IMR-90 (cell line): ENCODE results near the gene NCOA3. TPM values are rescaled to one million over a fixed set of nuclear protein-coding genes. Genes with fewer than 3 reads are reported as not detected.

Source experiments
- ATAC-seq: fragments of 200-7000 bp; cut with Tn5 transposase; 2 replicates; pipeline ENCODE4 v1.9.1; 2020; ENCODE audit warnings: low read depth, mild to moderate bottlenecking, moderate library complexity
- BruUV-seq: library from RNA; stranded (reverse); fragments of 400-500 nt; replicated peaks from 2 replicates; lab custom pipeline; 2021; lab: Mats Ljungman, UMichigan
- CTCF ChIA-PET: fragments of 300-600 bp; formaldehyde crosslinking; extraction: SDS; loops from one replicate; lab custom pipeline; 2021; ENCODE audit warnings: antibody characterized with exemption; lab: Yijun Ruan, JAX
- POLR2A ChIA-PET: fragments of 300-600 bp; sonication (Branson Sonifier 250); formaldehyde crosslinking; loops from one replicate; lab custom pipeline; 2022; ENCODE audit warnings: antibody characterized with exemption; ENCODE audit not compliant: unreplicated experiment; lab: Charles Lee
- DNase-seq: peaks from one replicate; pipeline ENCODE4 v3.0.0; 2013
- H2AFZ ChIP-seq: replicated peaks from 2 replicates; pipeline ENCODE3; 2013; ENCODE audit warnings: low read length, mild to moderate bottlenecking; ENCODE audit not compliant: poor library complexity
- H2AK5ac ChIP-seq: 2 replicates; pipeline ENCODE4 v1.6.1; 2013; ENCODE audit warnings: low read depth, low read length, inconsistent platforms
- H2AK9ac ChIP-seq: replicated peaks from 2 replicates; pipeline ENCODE3; 2013; ENCODE audit warnings: mild to moderate bottlenecking, low read depth, low read length, moderate library complexity; ENCODE audit not compliant: poor library complexity
- H2BK120ac ChIP-seq: 2 replicates; pipeline ENCODE4 v1.6.1; 2013; ENCODE audit warnings: low read depth, low read length, inconsistent platforms
- H2BK15ac ChIP-seq: 3 replicates; pipeline ENCODE4 v1.6.1; 2013; ENCODE audit warnings: low read depth, low read length, inconsistent platforms
- H2BK20ac ChIP-seq: 2 replicates; pipeline ENCODE4 v1.6.1; 2013; ENCODE audit warnings: low read depth, mild to moderate bottlenecking, inconsistent platforms, low read length, moderate library complexity
- H2BK5ac ChIP-seq: 2 replicates; pipeline ENCODE4 v1.6.1; 2013; ENCODE audit warnings: mild to moderate bottlenecking, low read depth, low read length, inconsistent platforms; ENCODE audit not compliant: poor library complexity, severe bottlenecking
- H3K14ac ChIP-seq: replicated peaks from 2 replicates; pipeline ENCODE4 v1.6.1; 2013; ENCODE audit warnings: low read depth, low read length, inconsistent platforms
- H3K18ac ChIP-seq: 2 replicates; pipeline ENCODE4 v1.6.1; 2013; ENCODE audit warnings: low read depth, low read length, control low read depth
- H3K23ac ChIP-seq: 2 replicates; pipeline ENCODE4 v1.6.1; 2013; ENCODE audit warnings: low read depth, low read length, inconsistent platforms
- H3K27ac ChIP-seq: 2 replicates; pipeline ENCODE4 v1.5.1; 2013; ENCODE audit warnings: mild to moderate bottlenecking, control low read depth, low read length; ENCODE audit not compliant: insufficient read depth
- H3K27me3 ChIP-seq: 2 replicates; pipeline ENCODE4 v1.6.1; 2013; ENCODE audit warnings: low read length; ENCODE audit not compliant: control insufficient read depth, insufficient read depth
- H3K36me3 ChIP-seq: 2 replicates; pipeline ENCODE4 v1.6.1; 2013; ENCODE audit warnings: low read length, mixed read lengths; ENCODE audit not compliant: control insufficient read depth, insufficient read depth
- H3K4ac ChIP-seq: 2 replicates; pipeline ENCODE4 v1.6.1; 2013; ENCODE audit warnings: low read depth, low read length, inconsistent platforms
- H3K4me1 ChIP-seq: 2 replicates; pipeline ENCODE4 v1.6.1; 2013; ENCODE audit warnings: low read length, mixed read lengths; ENCODE audit not compliant: control insufficient read depth, insufficient read depth
- H3K4me2 ChIP-seq: 2 replicates; pipeline ENCODE4 v1.6.1; 2013; ENCODE audit warnings: low read depth, mild to moderate bottlenecking, control low read depth, low read length, moderate library complexity
- H3K4me3 ChIP-seq: 2 replicates; pipeline ENCODE4 v1.5.1; 2013; ENCODE audit warnings: low read depth, mild to moderate bottlenecking, control low read depth, low read length, moderate library complexity; ENCODE audit not compliant: insufficient read depth
- H3K56ac ChIP-seq: 2 replicates; pipeline ENCODE4 v1.6.1; 2013; ENCODE audit warnings: low read length, inconsistent platforms; ENCODE audit not compliant: insufficient read depth; ENCODE audit errors: extremely low read depth
- H3K79me1 ChIP-seq, 2 experiments: 2 replicates each; pipeline ENCODE4 v1.6.1; 2013; ENCODE audit warnings: low read length in 2 of 2, inconsistent platforms in 1 of 2, low read depth in 1 of 2
- H3K9ac ChIP-seq: 2 replicates; pipeline ENCODE4 v1.6.1; 2013; ENCODE audit warnings: low read depth, low read length, control low read depth
- H3K9me1 ChIP-seq: 2 replicates; pipeline ENCODE4 v1.6.1; 2013; ENCODE audit warnings: low read length, inconsistent platforms; ENCODE audit not compliant: insufficient read depth
- H3K9me3 ChIP-seq: 2 replicates; pipeline ENCODE4 v1.6.1; 2013; ENCODE audit warnings: low read length; ENCODE audit not compliant: control insufficient read depth, insufficient read depth
- H4K20me1 ChIP-seq: 2 replicates; pipeline ENCODE4 v1.6.1; 2013; ENCODE audit warnings: low read length, inconsistent platforms; ENCODE audit not compliant: insufficient read depth
- H4K5ac ChIP-seq: 2 replicates; pipeline ENCODE4 v1.6.1; 2013; ENCODE audit warnings: mild to moderate bottlenecking, low read depth, low read length, control low read depth
- H4K8ac ChIP-seq, 2 experiments: 2 replicates each; pipeline ENCODE4 v1.6.1; 2013; ENCODE audit warnings: low read depth in 2 of 2, low read length in 2 of 2, control low read depth in 1 of 2, inconsistent platforms in 1 of 2
- H4K91ac ChIP-seq: 2 replicates; pipeline ENCODE4 v1.6.1; 2013; ENCODE audit warnings: low read depth, low read length, inconsistent platforms; ENCODE audit not compliant: insufficient read depth
- BHLHE40 ChIP-seq: fragments of 150-350 bp; IDR thresholded peaks from 2 replicates; pipeline ENCODE4 v1.6.1; 2016; ENCODE audit warnings: mild to moderate bottlenecking, low read depth, low read length
- CEBPB ChIP-seq: IDR thresholded peaks from 2 replicates; pipeline ENCODE4 v1.6.1; 2012; ENCODE audit warnings: low read depth, low read length, improper control_type of control experiment
- CHD1 ChIP-seq: IDR thresholded peaks from 2 replicates; pipeline ENCODE4 v1.6.1; 2012; ENCODE audit warnings: low read depth, low read length, improper control_type of control experiment
- ELK1 ChIP-seq: fragments of 150-350 bp; IDR thresholded peaks from 2 replicates; pipeline ENCODE4 v1.6.1; 2016; ENCODE audit warnings: low read depth, mild to moderate bottlenecking, low read length, moderate library complexity, borderline replicate concordance
- NFE2L2 ChIP-seq: fragments of 150-350 bp; IDR thresholded peaks from 2 replicates; pipeline ENCODE4 v1.6.1; 2016; ENCODE audit warnings: low read depth, mild to moderate bottlenecking, low read length
- RFX5 ChIP-seq: IDR thresholded peaks from 2 replicates; pipeline ENCODE4 v1.8.0; 2012; ENCODE audit warnings: low read depth, mild to moderate bottlenecking, low read length, moderate library complexity
- WGBS, 2 experiments: methylation state at CpG; one replicate each; pipeline versions ENCODE4 v1.1.5 to v1.1.7; 2013; ENCODE audit warnings: missing lambda C conversion rate in 2 of 2; ENCODE audit not compliant: insufficient read length in 1 of 2; ENCODE audit errors: extremely low coverage in 2 of 2; 5-methylcytosine and 5-hydroxymethylcytosine counted together
- dilution Hi-C: fragments of 300-500 bp; cut with HindIII; formaldehyde crosslinking; loops from one replicate; pipeline ENCODE4 v1.14.3; 2018; ENCODE audit warnings: low sequenced_read_pairs; ENCODE audit not compliant: unreplicated experiment
- in situ Hi-C: fragments of 300-500 bp; cut with MboI; formaldehyde crosslinking; loops from 3 replicates; pipeline ENCODE4 v1.14.3; 2019; ENCODE audit warnings: low sequenced_read_pairs, inconsistent platforms, mixed read lengths
- intact Hi-C: fragments of 100-400 bp; cut with micrococcal nuclease; formaldehyde crosslinking; loops from 2 replicates; pipeline ENCODE4 v1.10.0; 2022
- polyA plus RNA-seq, 3 experiments: library from polyadenylated mRNA; depleted of rRNA; stranded (reverse); fragments of >200 nt; gene quantifications; 2 replicates each; pipeline ENCODE4 v1.2.3, GENCODE V29; 2012; ENCODE audit warnings: low replicate concordance in 1 of 3
- total RNA-seq: library from RNA; depleted of rRNA; stranded (reverse); fragments of >200 nt; gene quantifications from 2 replicates; pipeline ENCODE4 v1.2.3, GENCODE V29; 2012

Gene NCOA3
- total and polyA plus RNA-seq, 2 of the 4 experiments (the other 2 are of a cell fraction) = 8.8 to 29.0 TPM

- no TSS peak for BruUV-seq
- no CpG with 5 or more reads among the region's 5 CpGs for WGBS, 2 experiments
- Histone ChIP-seq H3K27ac (no peak overlapping the region), H3K14ac (no peak overlapping the region), H4K5ac (no peak overlapping the region), H2AFZ (no peak overlapping the region), H3K4ac (no peak overlapping the region), H2BK120ac (no peak overlapping the region), H2BK5ac (no peak overlapping the region), H3K23ac (no peak overlapping the region), H3K9me1 (no peaks in the 10 kb centered on the region), H3K4me3 (no peak overlapping the region), H4K91ac (no peak overlapping the region), H2AK9ac (no peak overlapping the region), H3K4me1 (peaks cover 3% of the 10 kb centered on the region; the same call in 1 of the 2 replicates), H3K56ac (no peak overlapping the region), H3K18ac (no peak overlapping the region), H4K8ac (no peak overlapping the region), H4K20me1 (peaks cover 4% of the 10 kb centered on the region; the same call in 1 of the 2 replicates), H2BK15ac (no peak overlapping the region), H3K36me3 (no peaks in the 10 kb centered on the region), H3K4me2 (no peak overlapping the region), H2AK5ac (no peak overlapping the region), H3K9ac (no peak overlapping the region), H2BK20ac (no peak overlapping the region), H3K27me3 (no peaks in the 10 kb centered on the region), H3K9me3 (0 out of 2 replicates have a peak, but pooled peaks cover 2% of the 10 kb centered on the region), H3K79me1 (peaks cover 8 to 42% of the 10 kb centered on the region in 2 experiments)
- TF ChIP-seq NFE2L2 (no peak), BHLHE40 (no peak), CHD1 (no peak), RFX5 (no peak), ELK1 (no peak), CEBPB (no peak)
- in situ Hi-C loops = no loop called here
- dilution Hi-C loops = no loop called here
- intact Hi-C loops = no loop called here
- POLR2A ChIA-PET = interaction anchor here (0.6 kb wide), 1 partner anchor 548 kb away, joined by 6 read pairs; no protein-coding TSS in a partner anchor
- CTCF ChIA-PET = interaction anchor here (1.5 kb wide), 1 partner anchor 12 kb away, joined by 3 read pairs; no protein-coding TSS in a partner anchor
- DNase-seq (no peak), ATAC-seq (no peak)
These were observed 25.5 kb downstream of the NCOA3 start for GRCh38 chr20:47527004-47527800.
